CD14-positive monocyte (primary cell): ENCODE results near the gene PPM1H. TPM values are rescaled to one million over a fixed set of nuclear protein-coding genes. Genes with fewer than 3 reads are reported as not detected.

Experiments
- DNase-seq, 3 donors: peaks; one replicate each; pipeline ENCODE4 v3.0.0-alpha.2; 2011 to 2022
- H2AFZ ChIP-seq: 2 replicates; pipeline ENCODE4 v1.6.0; 2012; ENCODE audit warnings: mild to moderate bottlenecking, low read depth, low read length, inconsistent platforms; ENCODE audit not compliant: insufficient read depth, poor library complexity, severe bottlenecking
- H3K27ac ChIP-seq, 2 donors: 1 replicate in 1 of 2; 2 replicates in 1 of 2; pipeline ENCODE4 v1.5.1; 2012 to 2013; ENCODE audit warnings: low read length in 2 of 2, control low read depth in 1 of 2, inconsistent platforms in 1 of 2, low read depth in 1 of 2, mild to moderate bottlenecking in 1 of 2
- H3K27me3 ChIP-seq, 2 donors: one replicate each; pipeline versions ENCODE4 v1.6.0 to v1.6.1; 2011 to 2013; ENCODE audit warnings: low read length in 2 of 2; ENCODE audit not compliant: control insufficient read depth in 2 of 2, insufficient read depth in 2 of 2
- H3K36me3 ChIP-seq, 2 donors: replicated peaks in 1 of 2; 1 replicate in 1 of 2; 2 replicates in 1 of 2; pipeline versions ENCODE4 v1.5.1 to v1.6.1; 2012 to 2013; ENCODE audit warnings: low read length in 2 of 2, control low read depth in 1 of 2, inconsistent platforms in 1 of 2, mild to moderate bottlenecking in 1 of 2; ENCODE audit not compliant: insufficient read depth in 2 of 2, control insufficient read depth in 1 of 2
- H3K4me1 ChIP-seq, 2 donors: 1 replicate in 1 of 2; 2 replicates in 1 of 2; pipeline versions ENCODE4 v1.5.1 to v1.6.1; 2012 to 2013; ENCODE audit warnings: low read length in 2 of 2, control low read depth in 1 of 2, inconsistent platforms in 1 of 2, mild to moderate bottlenecking in 1 of 2, moderate library complexity in 1 of 2; ENCODE audit not compliant: insufficient read depth in 2 of 2, control insufficient read depth in 1 of 2
- H3K4me2 ChIP-seq: replicated peaks from 2 replicates; pipeline ENCODE3; 2012; ENCODE audit warnings: low read length, moderate library complexity, mild to moderate bottlenecking; ENCODE audit not compliant: poor library complexity, severe bottlenecking; ENCODE audit errors: extremely low read depth
- H3K4me3 ChIP-seq, 3 experiments: fragments of 200-600 bp in 1 of 3; sonication (generic) in 1 of 3; replicated peaks in 1 of 3; 1 replicate in 2 of 3; 2 replicates in 1 of 3; pipeline ENCODE4 v1.5.1; 2011 to 2013; ENCODE audit warnings: low read length in 3 of 3, mild to moderate bottlenecking in 3 of 3, control low read depth in 2 of 3, low read depth in 2 of 3, inconsistent platforms in 1 of 3, moderate library complexity in 1 of 3
- H3K79me2 ChIP-seq: 2 replicates; pipeline ENCODE4 v1.6.0; 2012; ENCODE audit warnings: mild to moderate bottlenecking, control low read depth, inconsistent platforms, low read length, moderate library complexity; ENCODE audit not compliant: insufficient read depth
- H3K9ac ChIP-seq: 2 replicates; pipeline ENCODE4 v1.6.0; 2017; ENCODE audit warnings: low read length, mild to moderate bottlenecking; ENCODE audit not compliant: insufficient read depth, poor library complexity, severe bottlenecking
- H3K9me3 ChIP-seq, 2 donors: replicated peaks in 1 of 2; 1 replicate in 1 of 2; 2 replicates in 1 of 2; pipeline versions ENCODE4 v1.5.1 to v1.6.1; 2012 to 2013; ENCODE audit warnings: low read length in 2 of 2, control low read depth in 1 of 2; ENCODE audit not compliant: control insufficient read depth in 1 of 2, insufficient read depth in 1 of 2
- H4K20me1 ChIP-seq: 2 replicates; pipeline ENCODE4 v1.6.0; 2012; ENCODE audit warnings: mild to moderate bottlenecking, low read length, control low read depth, moderate library complexity; ENCODE audit not compliant: insufficient read depth
- H3K27ac Mint-ChIP-seq, 7 donors: one replicate each; pipeline ENCODE4 v1.8.0; 2020; ENCODE audit warnings: mild to moderate bottlenecking in 7 of 7, mixed read lengths in 7 of 7, moderate library complexity in 6 of 7, inconsistent platforms in 2 of 7
- H3K27me3 Mint-ChIP-seq, 3 donors: one replicate each; pipeline ENCODE4 v1.8.0; 2021 to 2022; ENCODE audit warnings: low read depth in 3 of 3, mild to moderate bottlenecking in 3 of 3, mixed read lengths in 3 of 3, moderate library complexity in 3 of 3, inconsistent platforms in 1 of 3
- H3K36me3 Mint-ChIP-seq, 2 donors: one replicate each; pipeline ENCODE4 v1.8.0; 2020; ENCODE audit warnings: mixed read lengths in 2 of 2, inconsistent platforms in 1 of 2, mild to moderate bottlenecking in 1 of 2
- H3K4me1 Mint-ChIP-seq: one replicate; pipeline ENCODE4 v1.8.0; 2020; ENCODE audit warnings: mild to moderate bottlenecking, mixed read lengths
- H3K4me3 Mint-ChIP-seq, 2 donors: one replicate each; pipeline ENCODE4 v1.8.0; 2020; ENCODE audit warnings: mild to moderate bottlenecking in 2 of 2, mixed read lengths in 2 of 2, moderate library complexity in 1 of 2
- H3K9me3 Mint-ChIP-seq, 7 donors: one replicate each; pipeline ENCODE4 v1.8.0; 2020 to 2022; ENCODE audit warnings: mixed read lengths in 7 of 7, mild to moderate bottlenecking in 6 of 7, moderate library complexity in 6 of 7, inconsistent platforms in 2 of 7
- WGBS: methylation state at CpG from one replicate; pipeline ENCODE4 v1.1.5; 2013; ENCODE audit warnings: missing lambda C conversion rate; ENCODE audit not compliant: insufficient coverage; 5-methylcytosine and 5-hydroxymethylcytosine counted together
- intact Hi-C, 2 donors: fragments of 100-400 bp; cut with micrococcal nuclease; formaldehyde crosslinking; loops; one replicate each; pipeline versions ENCODE4 v1.15.0 to v1.15.1; 2023
- polyA plus RNA-seq, 3 donors: library from polyadenylated mRNA; depleted of rRNA in 1 of 3; unstranded in 2 of 3; stranded (reverse) in 1 of 3; fragments of 300-500 nt in 2 of 3; fragments of >200 nt in 1 of 3; fragmentation: Illumina TruSeq in 2 of 3; gene quantifications; 1 replicate in 2 of 3; 2 replicates in 1 of 3; pipeline ENCODE4 v1.2.3, GENCODE V29; 2012 to 2021
- TF ChIP-seq, protein P1 (sequence below): fragments of 200-600 bp; IDR thresholded peaks from one replicate; pipeline ENCODE4 v1.8.0; 2022; ENCODE audit warnings: antibody characterized with exemption, mild to moderate bottlenecking

PPM1H gene
- polyA plus RNA-seq, 3 donors = 1.5 to 2.8 (median 1.9) TPM

- H3K36me3 ChIP-seq = no peaks in the 10 kb centered on the region
- no CpG with 5 or more reads among the region's 2 CpGs for WGBS
- Mint-ChIP-seq H3K4me3 (no peak overlapping the region), H3K36me3 (peaks cover 5 to 17% of the 10 kb centered on the region in 2 donors), H3K27me3 (peaks cover 0 to 2% (median 1%) of the 10 kb centered on the region in 3 donors), H3K27ac (no peak overlapping the region), H3K4me1 (peaks cover 11% of the 10 kb centered on the region), H3K9me3 (peaks cover 3 to 10% (median 7%) of the 10 kb centered on the region in 7 donors)
- no peak overlapping the region for H2AFZ ChIP-seq
- H4K20me1 ChIP-seq = no peaks in the 10 kb centered on the region
- H3K4me1 ChIP-seq = peaks cover 5% of the 10 kb centered on the region in 2 donors
- H3K79me2 ChIP-seq = no peaks in the 10 kb centered on the region
- no peaks in the 10 kb centered on the region for H3K27me3 ChIP-seq
- intact Hi-C loops = loop anchor here in 1 of 2 donors (10.0 kb wide), 1 partner anchor 369 kb away; no protein-coding TSS in a partner anchor
- H3K4me2 ChIP-seq = no peak overlapping the region
- peaks cover 0 to 9% of the 10 kb centered on the region in 2 donors for H3K9me3 ChIP-seq
- no peak overlapping the region for H3K4me3 ChIP-seq
- H3K9ac ChIP-seq = no peak overlapping the region
- TF ChIP-seq, protein P1, sequence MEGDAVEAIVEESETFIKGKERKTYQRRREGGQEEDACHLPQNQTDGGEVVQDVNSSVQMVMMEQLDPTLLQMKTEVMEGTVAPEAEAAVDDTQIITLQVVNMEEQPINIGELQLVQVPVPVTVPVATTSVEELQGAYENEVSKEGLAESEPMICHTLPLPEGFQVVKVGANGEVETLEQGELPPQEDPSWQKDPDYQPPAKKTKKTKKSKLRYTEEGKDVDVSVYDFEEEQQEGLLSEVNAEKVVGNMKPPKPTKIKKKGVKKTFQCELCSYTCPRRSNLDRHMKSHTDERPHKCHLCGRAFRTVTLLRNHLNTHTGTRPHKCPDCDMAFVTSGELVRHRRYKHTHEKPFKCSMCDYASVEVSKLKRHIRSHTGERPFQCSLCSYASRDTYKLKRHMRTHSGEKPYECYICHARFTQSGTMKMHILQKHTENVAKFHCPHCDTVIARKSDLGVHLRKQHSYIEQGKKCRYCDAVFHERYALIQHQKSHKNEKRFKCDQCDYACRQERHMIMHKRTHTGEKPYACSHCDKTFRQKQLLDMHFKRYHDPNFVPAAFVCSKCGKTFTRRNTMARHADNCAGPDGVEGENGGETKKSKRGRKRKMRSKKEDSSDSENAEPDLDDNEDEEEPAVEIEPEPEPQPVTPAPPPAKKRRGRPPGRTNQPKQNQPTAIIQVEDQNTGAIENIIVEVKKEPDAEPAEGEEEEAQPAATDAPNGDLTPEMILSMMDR = no peak
- no peak overlapping the region for H3K27ac ChIP-seq
- no peak for DNase-seq
These were observed 131.2 kb downstream of the PPM1H start for GRCh38 chr12:62803756-62804155.

GRCh38 chr12:62802984-62803383, 132.0 kb downstream of the PPM1H start:
- 100% methylated on average over 1 of the region's 4 CpGs for WGBS
- DNase-seq = no peak
- Mint-ChIP-seq H3K36me3 (peaks cover 5 to 17% of the 10 kb centered on the region in 2 donors), H3K27ac (no peak overlapping the region), H3K4me1 (peaks cover 11% of the 10 kb centered on the region), H3K4me3 (no peak overlapping the region), H3K9me3 (peaks cover 3 to 11% (median 7%) of the 10 kb centered on the region in 7 donors), H3K27me3 (peaks cover 0 to 2% (median 1%) of the 10 kb centered on the region in 3 donors)
- peaks cover 0 to 9% of the 10 kb centered on the region in 2 donors for H3K9me3 ChIP-seq
- H3K36me3 ChIP-seq = no peaks in the 10 kb centered on the region
- intact Hi-C loops = loop anchor here in 1 of 2 donors (10.0 kb wide), 1 partner anchor 368 kb away; no protein-coding TSS in a partner anchor
- no peak overlapping the region for H3K4me3 ChIP-seq
- TF ChIP-seq, protein P1 = no peak
- no peak overlapping the region for H3K4me2 ChIP-seq
- no peaks in the 10 kb centered on the region for H3K27me3 ChIP-seq
- H2AFZ ChIP-seq = no peak overlapping the region
- no peaks in the 10 kb centered on the region for H3K79me2 ChIP-seq
- H3K9ac ChIP-seq = no peak overlapping the region
- no peak overlapping the region for H3K27ac ChIP-seq
- H3K4me1 ChIP-seq = peaks cover 5% of the 10 kb centered on the region in 2 donors
- no peaks in the 10 kb centered on the region for H4K20me1 ChIP-seq
